ENCODE measurements around the gene DEF6. TPM values are rescaled to one million over a fixed set of nuclear protein-coding genes. Genes with fewer than 3 reads are reported as not detected.

Gene DEF6
- total and polyA plus RNA-seq, 2 experiments from 2014 or later: 5.1 to 7.2 TPM

GRCh38 chr6:35321091-35321490 lies 23.5 kb downstream of the DEF6 start:
- Histone ChIP-seq H4K20me1 (replicated peaks; ENCODE audit: insufficient read depth) (no peaks in the 10 kb centered on the region), H3K79me2 (replicated peaks; ENCODE audit: insufficient read depth) (no peaks in the 10 kb centered on the region), H3K36me3 (ENCODE audit: insufficient read depth) (no peaks in the 10 kb centered on the region), H3K4me3 (no peak overlapping the region), H3K27me3 (ENCODE audit: insufficient read depth) (peaks cover 18% of the 10 kb centered on the region), H3F3A (replicated peaks; ENCODE audit: low read depth) (0 out of 2 replicates have a peak, but pooled peaks cover 3% of the 10 kb centered on the region), H3K9me2 (ENCODE audit: insufficient read depth) (no peaks in the 10 kb centered on the region), H2AFZ (no peak overlapping the region), H3K4me1 (ENCODE audit: insufficient read depth) (peaks cover 17% of the 10 kb centered on the region), H3K4me2 (no peak overlapping the region), H3K27ac (ENCODE audit: low read depth) (no peak overlapping the region)
- TF ChIP-seq ZNF114 (CRISPR knock-in tag; IDR thresholded peaks at IDR 0.05) (no peak), CTCF (conservative IDR thresholded peaks at IDR 0.05; ENCODE audit: low read depth in 2 of 2) (no peak), ZNF462 (CRISPR knock-in tag; IDR thresholded peaks at IDR 0.05) (no peak), CREB1 (CRISPR knock-in tag; IDR thresholded peaks at IDR 0.05; ENCODE audit: low read depth) (no peak), STAT1 (IDR thresholded peaks at IDR 0.05; ENCODE audit: unreplicated experiment) (no peak), NANOG (IDR thresholded peaks at IDR 0.05; ENCODE audit: borderline replicate concordance) (no peak)
- ATAC-seq (no peak), DNase-seq (ENCODE audit: low spot score) (no peak)
- H3K27me3 Mint-ChIP-seq (ENCODE audit: insufficient read depth, low read depth, poor library complexity): peaks cover 28% of the 10 kb centered on the region
- H3K9me3 Mint-ChIP-seq: no peaks in the 10 kb centered on the region
- H3K4me3 Mint-ChIP-seq: no peak overlapping the region
- H3K4me1 Mint-ChIP-seq: peaks cover 16% of the 10 kb centered on the region
- H3K27ac Mint-ChIP-seq: no peak overlapping the region
- H3K36me3 Mint-ChIP-seq (ENCODE audit: low read depth): peaks cover 3% of the 10 kb centered on the region; the same call in 1 of the 3 replicates

All from GM23338 (cell line).